Endodermal cell (in vitro differentiated cells): ENCODE results near the gene PHF12. TPM values are rescaled to one million over a fixed set of nuclear protein-coding genes. Genes with fewer than 3 reads are reported as not detected.

ENCODE experiments used
- DNase-seq: peaks from one replicate; pipeline ENCODE4 v3.0.0-alpha.2; 2017
- H3K27ac ChIP-seq: 2 replicates; pipeline ENCODE4 v1.5.1; 2013; ENCODE audit warnings: mild to moderate bottlenecking, low read depth, low read length, moderate library complexity
- H3K27me3 ChIP-seq: 2 replicates; pipeline ENCODE4 v1.6.1; 2013; ENCODE audit warnings: mild to moderate bottlenecking, low read length, moderate library complexity; ENCODE audit not compliant: insufficient read depth, control insufficient read depth, poor library complexity, severe bottlenecking
- H3K36me3 ChIP-seq: 2 replicates; pipeline ENCODE4 v1.7.0; 2013; ENCODE audit warnings: mild to moderate bottlenecking, low read length, moderate library complexity; ENCODE audit not compliant: control insufficient read depth, insufficient read depth
- H3K4me1 ChIP-seq: one replicate; pipeline ENCODE4 v1.7.0; 2013; ENCODE audit warnings: low read length; ENCODE audit not compliant: control insufficient read depth, insufficient read depth
- H3K4me3 ChIP-seq: 2 replicates; pipeline ENCODE4 v1.5.1; 2013; ENCODE audit warnings: mild to moderate bottlenecking, low read length, moderate library complexity
- H3K9ac ChIP-seq: 2 replicates; pipeline ENCODE4 v1.6.1; 2013; ENCODE audit warnings: mild to moderate bottlenecking, low read length, moderate library complexity; ENCODE audit not compliant: poor library complexity, severe bottlenecking; ENCODE audit errors: extremely low read depth
- H3K9me3 ChIP-seq: 2 replicates; pipeline ENCODE4 v1.6.1; 2013; ENCODE audit warnings: mild to moderate bottlenecking, low read length, moderate library complexity; ENCODE audit not compliant: control insufficient read depth
- H3K27ac Mint-ChIP-seq: 2 replicates; pipeline ENCODE4 v1.8.0; 2020; ENCODE audit warnings: mixed read lengths
- H3K27me3 Mint-ChIP-seq: 2 replicates; pipeline ENCODE4 v1.8.0; 2021; ENCODE audit warnings: mild to moderate bottlenecking, mixed read lengths; ENCODE audit not compliant: insufficient read depth
- H3K36me3 Mint-ChIP-seq: 2 replicates; pipeline ENCODE4 v1.8.0; 2020; ENCODE audit warnings: low read depth, mixed read lengths
- H3K4me1 Mint-ChIP-seq: 2 replicates; pipeline ENCODE4 v1.8.0; 2020; ENCODE audit warnings: mixed read lengths
- H3K4me3 Mint-ChIP-seq: 2 replicates; pipeline ENCODE4 v1.8.0; 2020; ENCODE audit warnings: mild to moderate bottlenecking, moderate library complexity, mixed read lengths
- H3K9me3 Mint-ChIP-seq: 2 replicates; pipeline ENCODE4 v1.8.0; 2020; ENCODE audit warnings: mild to moderate bottlenecking, mixed read lengths
- CTCF ChIP-seq: fragments of 200-600 bp; sonication (generic); conservative IDR thresholded peaks from 2 replicates; pipeline ENCODE4 v1.5.0; 2021; ENCODE audit warnings: antibody characterized with exemption, mild to moderate bottlenecking
- WGBS, 2 experiments: methylation state at CpG; one replicate each; pipeline versions ENCODE4 v1.1.5 to v1.1.7; 2013; ENCODE audit warnings: missing lambda C conversion rate in 2 of 2, mixed read lengths in 1 of 2; ENCODE audit not compliant: insufficient coverage in 1 of 2, insufficient read length in 1 of 2; 5-methylcytosine and 5-hydroxymethylcytosine counted together
- total RNA-seq, 2 donors: library from RNA; stranded (reverse); fragmentation: NEBNext Ultra II Directional in 1 of 2; extraction: Animal tissue kit (Norgen Biotek cat#: 25700) in 1 of 2; gene quantifications; 2 replicates in 1 of 2; 3 replicates in 1 of 2; pipeline ENCODE4 v1.2.1, GENCODE V29; 2021

The PHF12 gene
- total RNA-seq, 2 donors from 2014 or later: 60.0 to 61.0 TPM

- TF ChIP-seq CTCF: no peak
- H3K4me3 Mint-ChIP-seq: no peak overlapping the region
- no peaks in the 10 kb centered on the region for H3K9me3 ChIP-seq
- DNase-seq: no peak
- peaks cover 49% of the 10 kb centered on the region for H3K4me1 Mint-ChIP-seq
- no peaks in the 10 kb centered on the region for H3K27me3 ChIP-seq
- H3K36me3 Mint-ChIP-seq: peaks cover 46% of the 10 kb centered on the region
- no peak overlapping the region for H3K9ac ChIP-seq
- no peaks in the 10 kb centered on the region for H3K9me3 Mint-ChIP-seq
- peaks cover 11% of the 10 kb centered on the region for H3K4me1 ChIP-seq
- 100% methylated on average over 1 of the region's 1 CpG; no CpG with 5 or more reads in 1 of the 2 experiments for WGBS, 2 experiments
- no peak overlapping the region for H3K27ac ChIP-seq
- H3K36me3 ChIP-seq: peaks cover 75% of the 10 kb centered on the region
- no peak overlapping the region for H3K4me3 ChIP-seq
- H3K27ac Mint-ChIP-seq: no peak overlapping the region
- H3K27me3 Mint-ChIP-seq: no peaks in the 10 kb centered on the region
Measured at GRCh38 chr17:28941251-28941650, 10.1 kb downstream of the PHF12 start.

- H3K4me3 ChIP-seq: no peak overlapping the region
- Mint-ChIP-seq H3K4me3 (no peak overlapping the region), H3K36me3 (peaks cover 42% of the 10 kb centered on the region), H3K27me3 (no peaks in the 10 kb centered on the region), H3K4me1 (peaks cover 51% of the 10 kb centered on the region), H3K9me3 (no peaks in the 10 kb centered on the region), H3K27ac (no peak overlapping the region)
- H3K9ac ChIP-seq: no peak overlapping the region
- H3K27me3 ChIP-seq: no peaks in the 10 kb centered on the region
- H3K4me1 ChIP-seq: peaks cover 8% of the 10 kb centered on the region
- no peak for DNase-seq
- no peaks in the 10 kb centered on the region for H3K9me3 ChIP-seq
- H3K27ac ChIP-seq: no peak overlapping the region
- no peak for TF ChIP-seq CTCF
- peaks cover 75% of the 10 kb centered on the region for H3K36me3 ChIP-seq
- 65 to 80% methylated on average over 3 of the region's 3 CpGs for WGBS, 2 experiments
Measured at GRCh38 chr17:28940675-28941074, 10.6 kb downstream of the PHF12 start.

- Mint-ChIP-seq H3K27me3 (no peaks in the 10 kb centered on the region), H3K4me3 (no peak overlapping the region), H3K9me3 (no peaks in the 10 kb centered on the region), H3K27ac (no peak overlapping the region), H3K36me3 (peaks cover 41% of the 10 kb centered on the region), H3K4me1 (peaks cover 47% of the 10 kb centered on the region)
- Histone ChIP-seq H3K4me3 (peak overlapping the region; percentile 25), H3K4me1 (peaks cover 8% of the 10 kb centered on the region), H3K27me3 (no peaks in the 10 kb centered on the region), H3K36me3 (peaks cover 75% of the 10 kb centered on the region), H3K27ac (peak overlapping the region; percentile 29), H3K9ac (no peak overlapping the region), H3K9me3 (no peaks in the 10 kb centered on the region)
- 86 to 89% methylated on average over 3 of the region's 3 CpGs for WGBS, 2 experiments
- no peak for DNase-seq
- TF ChIP-seq CTCF: no peak
Measured at GRCh38 chr17:28940142-28940541, 11.2 kb downstream of the PHF12 start.
